ENCODE results near the gene ANAPC7. TPM values are rescaled to one million over a fixed set of nuclear protein-coding genes. Genes with fewer than 3 reads are reported as not detected.

ANAPC7 gene
- total RNA-seq, 1 donor, result 57.4 TPM

- no peak overlapping the region for H3K4me3 ChIP-seq (ENCODE audit: low read depth, low read length)
- no peak for DNase-seq (ENCODE audit: low read depth)
- TF ChIP-seq CTCF (IDR thresholded peaks at IDR 0.05; ENCODE audit: insufficient read depth, low read depth, low read length), result no peak
These were observed 57.5 kb downstream of the ANAPC7 start for GRCh38 chr12:110345963-110346362.

DNA sequence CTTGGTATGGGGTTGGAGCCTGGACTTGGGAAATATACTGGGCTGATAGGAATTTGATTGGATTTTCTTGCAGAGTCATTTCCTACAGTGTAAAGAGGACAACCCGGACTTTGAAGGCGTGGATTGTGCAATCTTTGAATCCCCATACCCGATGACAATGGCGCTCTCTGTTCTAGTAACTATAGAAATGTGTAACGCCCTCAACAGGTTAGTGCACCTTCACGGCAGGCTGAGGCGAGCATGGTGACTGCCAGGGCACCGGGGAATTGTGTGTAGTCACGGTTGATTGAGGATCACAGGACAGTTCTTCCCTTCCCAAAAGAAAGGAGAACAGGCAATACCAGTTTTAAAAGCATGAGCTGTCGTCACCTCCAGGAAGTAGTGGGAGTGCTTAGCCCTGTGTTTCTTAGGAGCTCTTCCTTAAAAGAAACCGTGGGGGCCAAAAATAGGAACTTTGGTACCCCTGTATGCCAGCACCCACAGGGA lies 58.3 kb downstream of the ANAPC7 start:
- no peak overlapping the region for H3K4me3 ChIP-seq (ENCODE audit: low read depth, low read length)
- no peak for TF ChIP-seq CTCF (IDR thresholded peaks at IDR 0.05; ENCODE audit: insufficient read depth, low read depth, low read length)
- DNase-seq (ENCODE audit: low read depth), result no peak

GRCh38 chr12:110344657-110345056 lies 58.9 kb downstream of the ANAPC7 start:
- TF ChIP-seq CTCF (IDR thresholded peaks at IDR 0.05; ENCODE audit: insufficient read depth, low read depth, low read length), result no peak
- DNase-seq (ENCODE audit: low read depth), result no peak
- H3K4me3 ChIP-seq (ENCODE audit: low read depth, low read length), result no peak overlapping the region

GRCh38 chr12:110343736-110344555 lies 59.6 kb downstream of the ANAPC7 start:
- no peak for DNase-seq (ENCODE audit: low read depth)
- TF ChIP-seq CTCF (IDR thresholded peaks at IDR 0.05; ENCODE audit: insufficient read depth, low read depth, low read length), result no peak
- H3K4me3 ChIP-seq (ENCODE audit: low read depth, low read length), result no peak overlapping the region

- TF ChIP-seq CTCF (IDR thresholded peaks at IDR 0.05; ENCODE audit: insufficient read depth, low read depth, low read length), result no peak
These were observed 60.4 kb downstream of the ANAPC7 start for GRCh38 chr12:110343114-110343513.

DNA sequence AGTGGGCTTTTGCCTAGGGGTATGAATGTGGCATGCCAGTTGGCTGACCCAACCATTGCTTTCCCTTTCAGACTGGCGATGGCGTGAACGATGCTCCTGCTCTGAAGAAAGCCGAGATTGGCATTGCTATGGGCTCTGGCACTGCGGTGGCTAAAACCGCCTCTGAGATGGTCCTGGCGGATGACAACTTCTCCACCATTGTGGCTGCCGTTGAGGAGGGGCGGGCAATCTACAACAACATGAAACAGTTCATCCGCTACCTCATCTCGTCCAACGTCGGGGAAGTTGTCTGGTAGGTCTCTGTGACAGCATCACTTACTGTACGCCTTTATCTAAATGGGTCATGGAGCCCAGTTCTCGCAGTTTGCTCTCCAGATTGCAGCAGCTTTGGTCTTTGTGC lies 61.4 kb downstream of the ANAPC7 start:
- TF ChIP-seq CTCF (IDR thresholded peaks at IDR 0.05; ENCODE audit: insufficient read depth, low read depth, low read length), result no peak
- H3K4me3 ChIP-seq (ENCODE audit: low read depth, low read length), result no peak overlapping the region
- DNase-seq (ENCODE audit: low read depth), result no peak

More at GRCh38 chr12:110343114-110343513, 60.4 kb downstream of the ANAPC7 start:
- no peak for DNase-seq (ENCODE audit: low read depth)
- no peak overlapping the region for H3K4me3 ChIP-seq (ENCODE audit: low read depth, low read length)

Data from fibroblast of villous mesenchyme (primary cell).